OCI-LY3 (cell line): ENCODE data around the gene CFAP410.

Experiments
- EZH2phosphoT487 ChIP-seq: fragments of 200-600 bp; shearing (Covaris generic); IDR thresholded peaks from 2 replicates; pipeline ENCODE4 v1.6.1; 2018; ENCODE audit warnings: antibody characterized with exemption, mixed run types, low read depth
- TF ChIP-seq, protein P1 (sequence below): fragments of 200-600, 300-600 bp; sonication (generic); IDR thresholded peaks from 2 replicates; pipeline ENCODE4 v1.5.1; 2014; ENCODE audit warnings: antibody characterized with exemption, low read length, low read depth

DNA sequence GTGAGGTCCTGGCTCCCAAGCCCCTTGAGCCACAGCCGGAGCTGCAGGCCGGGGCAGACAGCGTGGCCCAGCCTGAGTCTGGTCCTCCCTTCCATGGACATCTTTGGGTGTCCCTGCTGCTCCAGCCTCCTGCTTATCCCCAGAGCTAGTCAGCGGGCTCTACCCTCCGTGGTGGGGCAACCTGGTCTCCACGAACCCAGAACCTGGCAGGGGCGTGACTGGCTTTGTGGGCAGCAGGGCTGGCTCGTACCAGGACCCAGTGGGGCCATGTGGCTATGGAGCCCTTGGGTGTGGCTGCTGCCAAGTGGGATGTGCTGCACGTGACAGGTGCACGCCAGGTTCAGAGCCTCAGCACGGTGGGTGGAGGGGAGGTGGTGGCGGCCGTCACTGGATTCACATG is 18.3 kb downstream of the CFAP410 start:
- TF ChIP-seq, protein P1, sequence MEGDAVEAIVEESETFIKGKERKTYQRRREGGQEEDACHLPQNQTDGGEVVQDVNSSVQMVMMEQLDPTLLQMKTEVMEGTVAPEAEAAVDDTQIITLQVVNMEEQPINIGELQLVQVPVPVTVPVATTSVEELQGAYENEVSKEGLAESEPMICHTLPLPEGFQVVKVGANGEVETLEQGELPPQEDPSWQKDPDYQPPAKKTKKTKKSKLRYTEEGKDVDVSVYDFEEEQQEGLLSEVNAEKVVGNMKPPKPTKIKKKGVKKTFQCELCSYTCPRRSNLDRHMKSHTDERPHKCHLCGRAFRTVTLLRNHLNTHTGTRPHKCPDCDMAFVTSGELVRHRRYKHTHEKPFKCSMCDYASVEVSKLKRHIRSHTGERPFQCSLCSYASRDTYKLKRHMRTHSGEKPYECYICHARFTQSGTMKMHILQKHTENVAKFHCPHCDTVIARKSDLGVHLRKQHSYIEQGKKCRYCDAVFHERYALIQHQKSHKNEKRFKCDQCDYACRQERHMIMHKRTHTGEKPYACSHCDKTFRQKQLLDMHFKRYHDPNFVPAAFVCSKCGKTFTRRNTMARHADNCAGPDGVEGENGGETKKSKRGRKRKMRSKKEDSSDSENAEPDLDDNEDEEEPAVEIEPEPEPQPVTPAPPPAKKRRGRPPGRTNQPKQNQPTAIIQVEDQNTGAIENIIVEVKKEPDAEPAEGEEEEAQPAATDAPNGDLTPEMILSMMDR, result no peak
- TF ChIP-seq EZH2phosphoT487, result no peak
